ENCODE results near the gene CACHD1.

The CACHD1 gene

DNA sequence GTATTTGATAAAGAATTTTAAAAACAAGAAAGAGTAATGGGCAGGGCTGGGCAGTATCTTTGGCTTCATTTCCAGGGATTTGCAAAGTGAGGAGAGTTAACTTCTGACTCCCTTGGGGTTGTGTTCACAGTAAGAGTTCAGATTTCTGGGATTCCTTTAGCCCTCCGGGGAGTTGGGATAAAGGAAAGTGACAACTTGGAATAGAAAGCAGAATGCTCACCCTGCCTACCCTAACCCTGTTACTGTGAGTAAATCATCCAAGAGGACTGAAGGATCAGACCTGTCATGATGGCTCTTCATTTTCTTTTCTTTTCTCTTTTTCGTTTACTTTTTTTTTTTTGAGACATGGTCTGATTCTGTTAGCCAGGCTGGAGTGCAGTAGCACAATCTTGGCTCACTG is 76.1 kb downstream of the CACHD1 start:
- DNase-seq (ENCODE audit: low read depth in 3 of 3, low spot score in 1 of 3) = no peak

DNA sequence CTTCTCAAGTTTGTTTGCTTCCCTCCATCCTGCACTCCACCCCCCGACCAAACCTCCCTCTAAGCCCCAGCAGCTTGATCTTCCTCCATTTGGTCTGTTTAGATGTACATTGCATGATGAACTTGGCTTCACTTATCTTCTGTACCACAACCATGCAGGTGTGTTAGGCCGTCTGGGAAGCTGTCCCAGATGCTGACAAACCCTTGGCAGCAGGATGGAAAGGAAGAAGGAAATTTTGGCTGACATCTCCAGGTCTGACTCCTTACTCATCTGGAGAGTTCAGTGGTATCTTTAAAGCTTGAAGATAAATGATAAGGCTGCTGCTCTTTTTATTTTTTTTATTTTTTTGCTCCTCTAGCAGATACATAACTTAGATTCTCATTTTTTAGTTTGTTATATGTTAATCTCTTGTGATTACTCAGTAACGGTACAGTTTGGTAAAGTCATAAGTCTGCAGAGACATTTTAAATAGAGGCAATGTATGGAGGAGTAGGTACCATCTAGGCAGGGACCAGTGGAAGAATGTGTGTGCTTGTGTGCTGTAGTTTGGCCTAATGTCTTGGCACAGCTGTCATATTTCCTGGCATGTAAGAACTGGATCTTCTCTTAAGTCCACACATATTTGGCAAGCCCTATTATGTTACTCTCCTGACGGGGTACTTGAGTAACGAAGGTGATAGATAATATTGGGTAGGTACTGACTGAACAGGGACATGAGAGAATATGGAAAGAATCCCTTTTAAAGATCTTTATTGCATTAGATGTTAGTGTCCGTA is 79.7 kb downstream of the CACHD1 start:
- DNase-seq (ENCODE audit: low read depth in 3 of 3, low spot score in 1 of 3) = no peak

DNA sequence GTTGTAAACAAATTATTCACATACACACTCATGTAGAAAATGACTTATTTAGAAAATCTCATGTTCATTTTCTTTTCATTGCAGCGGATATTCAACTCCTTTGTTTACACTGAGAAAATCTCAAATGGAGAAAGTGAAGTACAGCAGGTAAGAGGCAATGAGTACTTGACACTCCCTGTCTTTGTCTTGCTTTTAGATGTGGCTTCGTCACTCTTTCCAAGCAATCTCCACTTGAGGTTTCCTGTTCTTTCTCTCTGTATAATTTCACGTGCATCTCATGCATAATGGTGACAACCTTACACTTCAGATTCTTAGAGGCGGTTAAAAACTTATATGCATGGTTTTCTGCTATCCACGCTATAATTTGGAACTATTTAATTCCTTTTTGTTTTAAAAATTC is 80.6 kb downstream of the CACHD1 start:
- DNase-seq (ENCODE audit: low read depth in 3 of 3, low spot score in 1 of 3) = no peak

DNA sequence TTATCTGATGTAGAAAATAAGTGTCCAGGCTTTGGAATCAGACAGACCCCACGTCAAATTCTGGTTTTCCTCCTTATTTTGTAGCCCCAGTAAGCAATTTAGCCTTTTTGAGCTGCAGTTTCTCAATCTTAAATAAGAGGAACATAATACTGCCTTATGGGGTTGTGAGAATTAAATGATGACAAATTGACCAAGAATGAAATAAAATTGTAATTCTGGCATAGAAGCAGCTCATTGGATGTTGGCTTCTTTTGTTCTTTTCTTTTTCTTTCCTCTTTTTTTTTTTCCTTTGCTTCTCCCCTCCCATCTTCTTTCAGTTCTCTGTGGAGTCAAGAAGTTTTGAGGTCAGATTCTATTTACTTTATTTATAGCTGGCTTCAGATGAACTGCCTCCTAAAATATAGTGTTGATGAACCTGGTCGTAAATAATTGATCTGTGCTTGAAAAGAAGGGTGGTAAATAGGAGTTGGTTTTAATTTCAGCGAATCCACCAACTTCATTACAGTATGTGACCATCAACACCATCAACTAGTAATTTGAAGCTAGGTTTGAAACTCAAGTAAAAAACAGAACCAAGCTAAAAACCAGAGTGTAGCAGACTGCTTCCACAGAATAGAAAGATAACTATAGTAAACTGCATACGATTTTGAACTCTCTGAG is 81.1 kb downstream of the CACHD1 start:
- DNase-seq (ENCODE audit: low read depth in 3 of 3, low spot score in 1 of 3) = no peak

DNA sequence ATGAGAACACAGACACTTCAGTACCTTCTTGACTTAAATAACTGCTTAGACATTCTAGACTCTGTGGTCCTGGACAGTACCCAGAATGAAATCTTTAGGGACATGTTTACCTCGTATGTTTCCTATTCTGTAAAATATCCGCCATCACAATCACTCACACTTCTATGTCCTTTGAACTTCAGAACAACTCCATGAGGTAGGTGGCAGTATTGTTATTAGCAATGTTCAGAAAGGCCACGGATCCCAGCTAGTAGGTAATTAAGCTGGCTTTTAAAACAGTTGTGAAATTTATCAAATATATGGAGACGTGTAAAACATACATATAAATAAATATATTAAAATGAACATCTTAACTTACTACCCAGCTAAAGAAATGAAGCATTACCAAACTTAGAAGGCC is 83.4 kb downstream of the CACHD1 start:
- no peak for DNase-seq (ENCODE audit: low read depth in 3 of 3, low spot score in 1 of 3)

DNA sequence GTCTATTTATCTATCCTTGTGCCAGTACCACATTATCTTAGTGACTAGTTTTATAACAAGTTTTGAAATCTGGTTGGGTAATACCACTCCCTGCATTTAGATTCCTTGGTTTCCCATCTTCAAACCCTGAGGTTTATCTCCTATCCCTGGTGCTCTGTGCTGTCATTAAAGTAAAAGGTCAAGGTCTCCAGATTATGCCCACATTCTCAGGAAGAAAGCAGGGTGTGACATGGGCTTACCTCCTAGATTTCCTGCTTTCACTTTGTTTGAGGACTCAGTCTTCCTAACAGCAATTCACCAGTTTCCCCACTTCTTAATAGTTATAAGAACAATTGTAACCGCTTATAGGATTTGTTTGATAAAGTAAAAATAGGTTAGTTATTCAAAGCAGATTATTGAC is 86.0 kb downstream of the CACHD1 start:
- DNase-seq (ENCODE audit: low read depth in 3 of 3, low spot score in 1 of 3) = no peak

DNA sequence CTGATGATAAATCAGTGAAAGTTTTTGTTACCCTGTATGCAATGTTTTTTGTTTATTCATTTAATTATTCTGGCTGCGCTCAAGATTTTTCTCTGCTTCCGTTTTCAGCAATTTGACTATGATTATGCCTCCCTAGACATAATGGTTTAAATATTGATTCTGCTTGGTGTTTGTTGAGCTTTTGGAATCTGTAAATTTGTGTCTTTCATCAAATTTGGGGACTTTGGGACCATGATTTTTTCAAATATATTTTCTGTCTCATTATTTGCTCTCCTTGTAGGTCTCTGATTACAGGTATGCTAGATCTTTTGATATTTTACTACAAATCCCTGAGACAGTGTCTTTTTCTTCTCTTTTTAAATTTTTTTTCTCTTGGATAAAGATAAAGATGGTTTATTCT is 92.1 kb downstream of the CACHD1 start:
- DNase-seq (ENCODE audit: low read depth in 3 of 3, low spot score in 1 of 3) = no peak

DNA sequence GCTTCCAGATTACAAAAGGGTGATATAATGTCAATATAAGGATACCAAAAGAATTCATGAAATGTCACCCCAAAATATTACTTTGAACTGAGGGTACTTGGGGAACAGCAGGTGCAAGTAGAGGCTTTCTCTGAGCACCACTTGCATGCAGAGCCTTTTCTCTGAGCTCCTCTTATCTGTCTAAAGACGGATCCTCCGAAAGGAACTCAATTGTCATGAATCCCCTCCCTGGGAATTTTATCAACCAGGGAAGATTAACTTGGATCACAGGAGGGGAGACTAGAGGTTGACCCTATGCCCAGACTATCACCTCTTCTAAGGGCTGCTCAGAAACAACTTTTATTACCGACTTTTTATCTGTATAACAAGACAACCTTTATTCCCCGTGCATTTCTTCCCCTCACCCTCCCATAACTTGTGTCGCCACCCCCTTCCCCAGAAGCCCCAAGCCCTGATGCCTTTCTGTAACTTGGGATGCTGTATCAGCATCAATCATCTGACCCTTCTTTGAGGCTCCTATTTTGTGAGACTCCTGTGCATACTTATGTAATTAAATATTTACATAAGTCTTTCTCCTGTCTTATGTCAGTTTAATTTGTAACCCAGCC is 94.1 kb downstream of the CACHD1 start:
- DNase-seq (ENCODE audit: low read depth in 3 of 3, low spot score in 1 of 3) = no peak

DNA sequence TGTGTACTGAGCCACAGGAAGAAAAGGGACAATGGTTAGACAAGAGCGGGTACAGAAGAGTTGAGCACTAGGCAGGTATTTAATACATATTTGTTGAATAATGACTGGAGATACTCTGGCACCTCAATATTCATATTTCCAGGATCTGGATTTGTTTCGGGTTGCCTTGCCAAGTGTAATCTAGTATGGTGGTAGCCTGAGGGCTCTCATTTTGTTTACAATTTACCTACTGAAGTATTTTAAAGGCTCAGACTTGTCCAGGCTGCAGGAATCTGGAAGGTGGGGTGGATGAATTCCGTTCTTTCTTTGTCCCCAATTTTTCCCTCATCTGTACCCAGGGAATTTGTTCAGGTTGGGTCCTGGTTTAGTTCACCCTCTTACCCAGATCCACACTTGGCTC is 95.0 kb downstream of the CACHD1 start:
- DNase-seq (ENCODE audit: low read depth in 3 of 3, low spot score in 1 of 3) = no peak

DNA sequence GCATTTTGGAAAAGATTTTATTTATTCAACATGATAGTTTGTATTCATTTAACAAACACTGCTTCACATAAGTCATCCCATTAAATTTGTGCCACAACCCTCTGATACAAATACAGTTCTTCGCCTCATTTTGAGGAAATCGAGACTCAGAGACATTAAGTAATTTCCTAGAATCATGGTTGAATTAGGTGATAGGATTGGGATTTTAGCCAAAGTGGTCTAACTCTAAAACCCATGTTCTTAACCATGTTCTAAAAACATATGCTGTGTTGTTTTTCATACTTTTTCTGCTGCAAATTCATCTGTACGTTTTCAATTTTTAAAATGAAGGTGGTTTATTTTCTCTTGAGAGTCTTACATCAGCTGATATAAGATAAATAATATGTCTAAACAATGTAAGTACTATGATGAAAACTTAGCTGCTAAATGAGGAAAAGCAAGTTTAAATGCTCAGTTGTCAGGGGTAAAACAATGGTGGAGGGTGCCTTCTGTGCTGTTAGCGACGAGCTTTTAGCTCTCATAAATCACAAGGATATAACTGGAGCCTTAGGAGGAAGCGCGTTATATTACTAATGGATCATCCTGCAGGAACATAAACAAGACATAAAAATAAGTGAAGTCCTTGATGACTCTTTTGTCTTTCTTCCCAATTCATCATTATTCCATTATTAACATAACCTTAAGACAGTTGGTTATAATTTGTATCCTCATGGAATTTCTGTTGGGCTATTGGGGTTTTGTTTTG is 97.7 kb downstream of the CACHD1 start:
- DNase-seq (ENCODE audit: low read depth in 3 of 3, low spot score in 1 of 3) = no peak

DNA sequence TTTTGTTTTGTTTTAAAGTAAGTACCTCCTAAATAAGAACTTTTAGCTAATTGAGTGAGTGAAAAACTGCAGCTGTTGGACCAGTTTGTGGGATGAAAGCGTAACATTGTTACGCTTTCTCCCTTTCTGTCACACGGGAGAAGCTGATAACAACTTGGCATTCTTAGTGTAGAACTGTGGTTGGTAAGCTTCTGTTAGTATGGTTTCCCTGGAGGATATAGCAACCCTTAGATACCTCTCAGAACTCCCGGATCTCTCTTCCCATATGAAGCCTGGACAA is 98.2 kb downstream of the CACHD1 start:
- DNase-seq (ENCODE audit: low read depth in 3 of 3, low spot score in 1 of 3) = no peak

DNA sequence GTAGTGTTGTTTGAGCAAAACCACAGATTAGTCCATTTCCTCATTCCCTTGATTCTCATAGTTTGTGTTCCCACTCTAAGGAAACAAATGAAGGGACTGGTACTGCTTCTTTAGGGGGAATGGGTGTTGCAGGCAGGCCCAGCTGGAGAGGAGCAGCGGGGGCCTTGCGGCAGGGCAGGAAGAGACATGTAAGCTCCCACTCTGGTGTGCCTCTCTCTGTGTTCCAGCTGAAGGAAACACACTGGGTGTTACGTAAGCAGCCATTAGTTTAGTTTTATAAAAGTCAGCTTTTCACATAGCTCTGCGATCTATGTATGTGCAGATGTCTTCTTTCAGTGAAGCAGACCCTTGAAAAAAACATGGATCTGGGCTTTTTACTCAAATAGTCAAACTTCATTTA is 99.5 kb downstream of the CACHD1 start:
- no peak for DNase-seq (ENCODE audit: low read depth in 3 of 3, low spot score in 1 of 3)

DNA sequence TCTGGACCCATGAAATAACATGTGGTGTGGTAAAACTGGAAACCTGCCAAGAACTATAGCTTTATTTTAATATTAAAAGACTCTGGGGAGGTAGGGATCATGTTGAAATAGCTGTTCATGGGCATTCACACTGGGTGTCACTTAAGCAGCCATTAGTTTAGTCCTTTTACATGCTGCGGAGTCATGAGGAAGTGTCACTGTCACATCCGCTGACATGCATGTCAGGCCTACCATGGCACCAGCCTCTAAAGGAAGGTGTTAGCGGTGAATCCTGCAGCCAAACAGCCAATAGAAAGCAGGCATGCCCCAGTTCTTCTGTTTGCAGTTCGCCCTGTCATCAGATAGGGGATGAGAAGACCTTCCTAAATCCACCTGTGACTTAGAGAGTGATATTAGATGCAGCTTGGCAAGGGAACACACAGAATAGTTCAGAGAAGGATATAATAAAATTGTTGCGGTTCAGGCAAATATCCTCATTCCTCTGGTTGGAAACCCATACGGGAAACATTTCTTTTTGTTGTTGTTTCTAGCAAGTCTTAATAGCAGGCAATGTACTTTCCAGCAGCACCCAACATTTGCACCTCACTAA is 100.4 kb downstream of the CACHD1 start:
- no peak for DNase-seq (ENCODE audit: low read depth in 3 of 3, low spot score in 1 of 3)

DNA sequence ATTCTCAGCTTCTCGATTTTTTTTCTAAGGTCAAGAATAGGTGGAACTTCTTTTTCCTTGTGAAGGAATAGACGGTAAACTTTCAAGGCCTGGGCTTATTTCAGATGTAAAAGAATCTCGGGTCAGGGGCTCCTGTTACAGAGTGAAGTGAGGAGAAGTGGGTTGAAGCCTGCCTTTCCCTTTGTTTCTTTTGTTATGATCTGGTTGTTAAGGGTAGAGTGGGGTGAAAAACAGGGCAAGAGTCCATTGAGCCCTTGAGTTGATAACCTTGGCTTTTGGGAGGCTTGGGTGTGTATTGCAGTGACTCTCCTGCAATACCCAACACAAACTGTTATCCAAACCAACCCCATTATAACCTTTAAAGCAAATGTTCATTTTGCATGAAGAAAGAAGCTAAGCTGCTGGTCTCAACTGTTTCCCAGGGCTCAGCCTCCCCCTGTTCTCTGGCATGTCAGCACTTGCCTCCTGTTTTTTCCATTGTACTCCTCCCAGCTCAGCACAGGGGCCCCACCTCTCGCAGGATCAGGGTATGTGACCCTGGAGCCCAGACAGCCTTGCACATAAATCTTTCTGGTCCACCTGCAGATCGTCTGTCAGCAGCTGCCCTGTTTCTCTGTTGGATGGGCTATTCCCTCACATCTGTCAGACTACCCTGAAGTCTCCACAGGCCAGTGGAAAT is 102.4 kb downstream of the CACHD1 start:
- no peak for DNase-seq (ENCODE audit: low read depth in 3 of 3, low spot score in 1 of 3)

DNA sequence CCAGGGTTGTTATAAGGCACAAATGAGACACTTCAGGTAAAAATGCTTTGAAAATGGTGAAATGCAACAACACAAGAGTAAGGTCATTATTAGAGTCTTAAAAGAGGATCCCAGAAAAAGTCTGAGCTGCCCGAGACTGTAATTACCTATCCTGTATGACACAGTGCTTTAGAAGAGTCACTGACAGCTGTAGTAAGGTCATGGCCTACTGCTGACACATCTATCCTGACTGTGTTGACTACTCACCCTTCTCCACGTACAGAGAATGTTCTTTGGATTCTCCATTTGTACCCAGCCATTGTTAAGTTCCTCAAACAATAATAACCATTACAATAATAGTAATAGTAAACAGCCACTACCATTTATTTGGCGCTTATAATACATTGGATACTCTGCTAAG is 104.4 kb downstream of the CACHD1 start:
- no peak for DNase-seq (ENCODE audit: low read depth in 3 of 3, low spot score in 1 of 3)

DNA sequence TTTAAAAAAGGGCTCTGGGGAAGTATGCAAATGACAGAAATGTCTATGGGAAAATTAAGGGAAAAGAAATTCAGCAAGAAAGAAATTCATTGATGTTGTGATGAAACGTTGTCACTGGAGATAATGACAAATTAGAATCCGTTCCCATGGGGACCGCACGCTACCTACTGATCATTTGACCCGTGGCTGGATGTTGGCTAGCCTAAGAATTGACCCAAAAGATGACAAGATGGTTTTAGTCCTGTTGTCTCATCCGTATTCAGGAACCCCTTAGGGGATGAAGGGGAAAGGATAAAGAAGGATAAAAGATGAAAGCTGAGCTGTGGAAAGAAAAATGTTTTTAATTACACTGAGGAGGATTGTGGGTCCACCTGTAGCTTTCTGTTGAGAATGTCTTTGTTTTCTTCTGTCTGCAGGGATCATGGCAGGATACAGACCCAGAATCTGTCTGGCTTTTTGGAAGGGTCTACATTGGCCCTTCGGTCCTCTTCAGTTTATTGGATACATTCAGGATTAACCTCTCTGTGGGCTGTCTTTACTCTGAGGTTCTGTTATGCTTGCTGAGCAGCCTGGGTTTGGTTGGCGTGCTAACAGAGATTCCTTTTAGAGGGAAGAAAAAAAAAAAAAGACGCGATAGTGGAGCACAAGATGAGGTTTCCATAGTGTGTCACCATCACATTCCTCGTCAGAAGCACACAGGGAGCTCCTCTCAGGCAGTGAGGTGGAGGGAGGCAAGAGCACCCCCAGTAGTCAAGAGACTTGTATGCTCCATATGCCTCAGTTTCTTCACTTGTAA is 106.2 kb downstream of the CACHD1 start:
- DNase-seq (ENCODE audit: low read depth in 3 of 3, low spot score in 1 of 3) = no peak

DNA sequence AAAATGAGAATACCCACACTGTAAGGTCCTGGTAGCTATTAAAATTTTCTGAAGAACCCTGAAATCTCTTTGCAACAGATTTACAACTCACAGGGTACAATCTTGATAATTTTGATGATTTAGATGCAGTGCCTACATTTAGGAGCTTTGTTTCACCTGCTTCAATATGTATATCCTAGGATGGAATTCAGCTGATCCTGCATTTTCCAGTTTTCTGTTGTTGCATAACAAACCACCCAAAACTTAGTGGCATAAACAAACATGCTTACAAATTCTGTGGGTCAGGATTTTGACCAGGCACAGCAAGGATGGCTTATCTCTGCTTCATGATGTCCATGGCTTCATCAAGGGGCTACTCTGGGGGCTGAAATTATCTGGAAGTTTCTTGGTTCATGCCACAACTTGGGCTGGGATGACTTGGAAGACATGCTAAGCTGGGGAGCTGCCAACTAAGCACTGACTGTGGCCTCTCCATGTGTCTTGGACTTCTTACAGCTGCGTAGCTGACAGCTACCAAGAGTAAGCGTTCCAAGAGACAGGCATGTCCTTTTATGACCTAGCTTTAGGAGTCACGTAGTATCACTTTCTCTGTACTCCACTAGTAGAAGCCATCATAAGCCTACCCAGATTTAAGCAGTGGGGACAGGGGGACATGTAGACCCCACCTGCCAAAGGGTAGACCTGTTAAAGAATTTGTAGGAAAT is 108.5 kb downstream of the CACHD1 start:
- no peak for DNase-seq (ENCODE audit: low read depth in 3 of 3, low spot score in 1 of 3)

DNA sequence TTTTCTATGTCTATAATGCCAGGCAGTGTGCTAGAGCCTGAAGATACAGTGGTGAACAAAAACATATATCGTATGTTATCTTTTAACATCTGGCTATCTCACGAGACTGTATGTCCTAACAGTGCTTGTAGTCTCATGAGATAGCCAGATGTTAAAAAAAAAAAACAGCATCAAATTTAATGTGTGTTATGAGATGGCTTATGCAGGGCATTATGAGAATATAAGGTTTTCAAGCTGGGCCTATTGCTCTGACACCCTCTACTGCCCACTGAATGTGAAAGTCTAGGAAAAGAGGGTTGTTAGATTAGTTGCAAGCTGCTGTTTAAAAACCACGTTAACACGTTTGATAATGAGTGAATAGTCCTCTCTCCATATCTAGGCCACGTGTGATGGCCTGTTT is 109.8 kb downstream of the CACHD1 start:
- no peak for DNase-seq (ENCODE audit: low read depth in 3 of 3, low spot score in 1 of 3)

DNA sequence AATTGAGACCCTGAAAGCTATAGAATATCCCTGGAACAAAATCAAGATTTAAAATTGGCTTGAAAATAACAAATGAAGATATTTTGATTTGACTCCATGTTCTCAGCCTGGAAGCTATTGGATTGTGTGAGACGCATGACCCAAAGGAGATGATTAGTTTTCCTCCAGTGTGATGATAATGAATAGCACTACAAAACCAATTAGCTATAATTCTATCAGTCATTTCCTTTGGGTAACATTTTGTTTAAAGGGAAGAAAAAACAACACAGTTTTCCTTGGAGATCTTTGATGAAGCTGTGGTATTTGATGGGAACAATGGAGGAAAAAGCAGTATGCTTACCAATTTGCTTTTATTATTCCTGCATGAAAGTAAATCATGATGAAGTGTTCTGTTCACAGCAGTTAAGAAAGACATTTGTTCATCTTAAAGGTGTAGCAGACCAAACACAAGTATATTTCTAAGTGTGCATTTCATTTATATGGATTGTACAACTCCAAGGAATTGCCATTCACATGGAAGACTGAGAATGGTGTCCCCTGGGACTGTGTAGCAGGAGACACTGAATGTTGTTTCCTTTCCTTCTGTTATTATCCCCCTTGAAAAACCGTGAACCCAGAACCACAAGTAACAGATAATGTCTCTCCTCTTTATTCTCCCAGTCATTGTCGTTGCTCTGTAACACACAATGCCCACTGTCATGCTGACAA is 111.4 kb downstream of the CACHD1 start:
- no peak for DNase-seq (ENCODE audit: low read depth in 3 of 3, low spot score in 1 of 3)
